ENCODE data around the gene PSEN1.
A peak's percentile ranks its signal among the peaks of the same experiment; 100 is the strongest.
"Not testable (repeated sequence)": the region's sequence is repeated elsewhere in the genome, so short reads cannot be mapped to it uniquely, and the experiment has no call there.

The PSEN1 gene

DNA sequence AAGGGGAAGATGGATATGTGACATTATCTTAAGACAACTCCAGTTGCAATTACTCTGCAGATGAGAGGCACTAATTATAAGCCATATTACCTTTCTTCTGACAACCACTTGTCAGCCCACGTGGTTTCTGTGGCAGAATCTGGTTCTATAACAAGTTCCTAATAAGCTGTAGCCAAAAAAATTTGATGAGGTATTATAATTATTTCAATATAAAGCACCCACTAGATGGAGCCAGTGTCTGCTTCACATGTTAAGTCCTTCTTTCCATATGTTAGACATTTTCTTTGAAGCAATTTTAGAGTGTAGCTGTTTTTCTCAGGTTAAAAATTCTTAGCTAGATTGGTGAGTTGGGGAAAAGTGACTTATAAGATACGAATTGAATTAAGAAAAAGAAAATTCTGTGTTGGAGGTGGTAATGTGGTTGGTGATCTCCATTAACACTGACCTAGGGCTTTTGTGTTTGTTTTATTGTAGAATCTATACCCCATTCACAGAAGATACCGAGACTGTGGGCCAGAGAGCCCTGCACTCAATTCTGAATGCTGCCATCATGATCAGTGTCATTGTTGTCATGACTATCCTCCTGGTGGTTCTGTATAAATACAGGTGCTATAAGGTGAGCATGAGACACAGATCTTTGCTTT lies 36.9 kb downstream of the PSEN1 start:
- peak; percentile 26 for DNase-seq
- no peak overlapping the region for H3K27ac Mint-ChIP-seq
- no peaks in the 10 kb centered on the region for H3K27me3 Mint-ChIP-seq
- H3K4me1 Mint-ChIP-seq: no peaks in the 10 kb centered on the region
- no peak overlapping the region for H3K4me3 Mint-ChIP-seq
- H3K9me3 Mint-ChIP-seq: no peaks in the 10 kb centered on the region
- CTCF ChIA-PET: interaction anchor here (0.6 to 2.3 kb wide), 10 partner anchors 37 to 866 kb away, joined by 3 to 46 read pairs (median 3); partner anchors contain the start of genes NUMB and PSEN1
- H3K36me3 Mint-ChIP-seq: peaks cover 59% of the 10 kb centered on the region

DNA sequence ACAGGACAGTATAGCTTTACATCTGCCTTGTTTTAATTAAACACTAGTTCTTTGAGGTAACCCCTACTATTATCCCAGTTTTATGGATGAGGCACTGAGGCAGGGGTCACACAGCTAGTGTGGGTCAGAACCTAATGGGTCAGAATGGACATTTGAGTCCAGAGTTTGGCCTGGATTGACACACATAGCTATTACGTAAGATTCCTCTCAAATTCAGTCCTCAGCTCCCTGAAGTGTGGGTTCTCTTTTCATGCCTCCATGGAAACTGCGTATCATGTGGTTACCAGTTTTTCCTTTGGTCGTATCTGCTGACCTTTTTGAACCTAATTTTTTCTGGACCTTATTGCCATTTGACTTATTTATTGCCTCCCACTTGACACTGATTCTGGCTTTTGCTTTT lies 40.4 kb downstream of the PSEN1 start:
- H3K4me1 Mint-ChIP-seq: no peaks in the 10 kb centered on the region
- no peak overlapping the region for H3K4me3 Mint-ChIP-seq
- no peak overlapping the region for H3K27ac Mint-ChIP-seq
- peaks cover 44% of the 10 kb centered on the region for H3K36me3 Mint-ChIP-seq
- H3K9me3 Mint-ChIP-seq: no peaks in the 10 kb centered on the region
- DNase-seq: no peak
- no peaks in the 10 kb centered on the region for H3K27me3 Mint-ChIP-seq
- CTCF ChIA-PET: no interaction called here

DNA sequence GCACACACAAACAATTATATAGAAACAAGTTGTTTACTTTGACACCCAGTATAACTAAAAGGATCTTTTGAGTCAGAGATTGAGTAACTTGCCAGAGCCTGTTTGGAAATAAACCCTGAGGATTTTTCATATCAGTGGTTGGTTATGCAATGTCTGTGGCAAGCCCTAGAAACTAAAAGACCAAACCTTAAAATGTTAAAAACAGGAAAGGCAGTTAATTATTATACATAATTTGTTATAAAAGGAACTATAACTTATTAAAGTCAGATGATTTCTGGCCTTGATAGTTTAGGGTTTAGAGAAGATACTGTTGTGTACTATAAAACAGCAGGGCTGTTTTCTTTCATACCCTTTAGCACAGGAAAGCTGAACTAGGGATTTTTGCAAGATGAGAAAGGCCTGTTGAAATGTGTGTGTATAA lies 44.1 kb downstream of the PSEN1 start:
- Mint-ChIP-seq H3K27ac (no peak overlapping the region), H3K36me3 (peaks cover 28% of the 10 kb centered on the region)
- no peak for DNase-seq

DNA sequence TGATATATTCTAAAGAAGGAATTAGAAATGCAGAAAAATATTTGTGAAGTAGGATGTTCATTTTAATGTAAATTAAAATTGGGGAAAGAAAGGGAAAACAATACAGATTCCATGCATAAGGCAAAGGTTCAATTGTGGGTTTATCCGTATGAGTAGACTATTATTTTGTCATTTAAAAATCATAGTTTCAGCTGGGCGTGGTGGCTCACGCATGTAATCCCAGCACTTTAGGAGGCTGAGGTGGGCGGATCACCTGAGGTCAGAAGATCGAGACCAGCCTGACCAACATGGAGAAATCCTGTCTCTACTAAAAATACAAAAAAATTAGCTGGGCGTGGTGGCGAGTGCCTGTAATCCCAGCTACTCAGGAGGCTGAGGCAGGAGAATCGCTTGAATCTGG lies 44.7 kb downstream of the PSEN1 start:
- H3K27me3 Mint-ChIP-seq, H3K9me3 Mint-ChIP-seq, H3K27ac Mint-ChIP-seq, H3K4me1 Mint-ChIP-seq, DNase-seq, H3K4me3 Mint-ChIP-seq, CTCF ChIA-PET: not testable (repeated sequence)
- H3K36me3 Mint-ChIP-seq: peaks cover 28% of the 10 kb centered on the region

More for the DNA sequence above, 44.1 kb downstream of the PSEN1 start:
- CTCF ChIA-PET: no interaction called here
- H3K9me3 Mint-ChIP-seq: no peaks in the 10 kb centered on the region
- no peaks in the 10 kb centered on the region for H3K4me1 Mint-ChIP-seq
- H3K4me3 Mint-ChIP-seq: no peak overlapping the region
- no peaks in the 10 kb centered on the region for H3K27me3 Mint-ChIP-seq

DNA sequence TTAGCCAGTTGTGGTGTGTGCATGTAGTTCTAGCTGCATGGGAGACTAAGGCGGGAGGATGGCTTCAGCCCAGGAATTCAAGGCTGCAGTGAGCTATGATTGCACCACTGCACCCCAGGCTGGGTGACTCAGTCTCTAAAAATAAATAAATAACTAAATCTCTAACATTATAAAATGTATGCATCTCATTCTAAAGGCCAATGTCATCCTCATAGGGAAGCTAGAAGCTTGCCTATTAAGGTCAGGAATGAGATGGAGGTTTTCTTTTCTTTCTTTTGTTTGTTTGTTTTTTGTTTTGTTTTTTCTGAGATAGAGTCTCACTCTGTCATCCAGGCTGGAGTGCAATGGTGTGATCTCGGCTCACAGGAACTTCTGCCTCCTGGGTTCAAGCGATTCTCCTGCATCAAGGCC lies 52.2 kb downstream of the PSEN1 start:
- CTCF ChIA-PET: no interaction called here
- DNase-seq: no peak
- peaks cover 23% of the 10 kb centered on the region for H3K36me3 Mint-ChIP-seq
- no peaks in the 10 kb centered on the region for H3K9me3 Mint-ChIP-seq
- H3K4me1 Mint-ChIP-seq: no peaks in the 10 kb centered on the region
- no peak overlapping the region for H3K4me3 Mint-ChIP-seq
- H3K27me3 Mint-ChIP-seq: no peaks in the 10 kb centered on the region
- H3K27ac Mint-ChIP-seq: no peak overlapping the region

DNA sequence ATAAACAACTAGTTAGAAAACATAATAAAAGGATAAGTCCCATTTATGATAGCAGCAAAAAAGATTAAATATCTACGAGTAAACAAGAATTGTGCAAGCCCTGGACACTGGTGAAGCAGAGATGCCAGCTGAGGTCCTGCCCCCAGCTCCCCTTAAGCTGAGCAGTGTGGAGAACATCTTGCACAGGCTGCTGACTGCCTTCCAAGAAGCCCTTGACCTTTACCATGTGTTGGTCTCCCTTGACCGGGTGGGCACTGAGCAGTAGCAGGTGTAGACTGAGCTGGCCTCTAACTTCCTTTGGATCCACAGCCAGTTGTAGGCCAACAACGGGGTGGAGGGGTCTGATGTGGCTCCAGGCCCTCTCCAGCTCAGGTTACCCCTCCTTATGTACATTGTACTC lies 53.3 kb downstream of the PSEN1 start:
- Mint-ChIP-seq H3K4me3 (no peak overlapping the region), H3K9me3 (no peaks in the 10 kb centered on the region), H3K27me3 (no peaks in the 10 kb centered on the region), H3K36me3 (peaks cover 27% of the 10 kb centered on the region), H3K27ac (no peak overlapping the region), H3K4me1 (no peaks in the 10 kb centered on the region)
- DNase-seq: no peak
- CTCF ChIA-PET: no interaction called here

DNA sequence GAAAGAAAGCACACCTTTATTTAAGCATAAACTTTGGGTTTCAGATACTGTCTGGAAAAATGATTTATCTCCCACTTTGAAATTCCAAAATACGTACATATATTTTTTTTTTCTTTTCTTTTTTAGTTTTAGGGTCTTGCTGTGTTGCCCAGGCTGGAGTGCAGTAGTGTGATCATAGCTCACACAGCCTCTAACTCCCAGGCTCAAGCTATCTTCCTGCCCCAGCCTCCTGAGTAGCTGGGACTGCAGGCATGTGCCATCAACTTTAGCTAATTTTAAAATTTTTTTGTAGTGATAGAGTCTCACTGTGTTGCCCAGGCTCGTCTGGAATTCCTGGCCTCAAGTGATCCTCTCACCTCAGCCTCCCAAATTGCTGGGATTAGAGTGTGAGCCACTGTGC lies 55.1 kb downstream of the PSEN1 start:
- no peak for DNase-seq
- no peaks in the 10 kb centered on the region for H3K27me3 Mint-ChIP-seq
- no peak overlapping the region for H3K27ac Mint-ChIP-seq
- H3K36me3 Mint-ChIP-seq: peaks cover 40% of the 10 kb centered on the region
- H3K4me1 Mint-ChIP-seq: no peaks in the 10 kb centered on the region
- H3K9me3 Mint-ChIP-seq: no peaks in the 10 kb centered on the region
- CTCF ChIA-PET: no interaction called here
- H3K4me3 Mint-ChIP-seq: no peak overlapping the region

DNA sequence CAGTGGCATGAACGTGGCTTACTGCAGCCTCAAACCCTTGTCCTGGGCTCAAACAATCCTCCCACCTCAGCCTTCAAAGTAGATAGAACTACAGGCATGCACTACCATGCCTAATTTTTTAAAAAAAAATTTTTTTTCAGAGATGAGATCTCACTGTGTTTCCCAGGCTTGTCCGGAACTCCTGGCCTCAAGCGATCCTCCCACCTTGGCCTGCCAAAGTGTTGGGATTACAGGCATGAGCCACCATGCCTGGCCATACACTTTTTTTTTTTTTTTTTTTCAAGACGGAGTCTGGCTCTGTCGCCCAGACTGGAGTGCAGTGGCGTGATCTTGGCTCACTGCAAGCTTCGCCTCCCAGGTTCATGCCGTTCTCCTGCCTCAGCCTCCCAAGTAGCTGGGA lies 58.0 kb downstream of the PSEN1 start:
- CTCF ChIA-PET, H3K27ac Mint-ChIP-seq, DNase-seq, H3K27me3 Mint-ChIP-seq, H3K9me3 Mint-ChIP-seq, H3K4me3 Mint-ChIP-seq, H3K4me1 Mint-ChIP-seq: not testable (repeated sequence)
- peaks cover 42% of the 10 kb centered on the region for H3K36me3 Mint-ChIP-seq

DNA sequence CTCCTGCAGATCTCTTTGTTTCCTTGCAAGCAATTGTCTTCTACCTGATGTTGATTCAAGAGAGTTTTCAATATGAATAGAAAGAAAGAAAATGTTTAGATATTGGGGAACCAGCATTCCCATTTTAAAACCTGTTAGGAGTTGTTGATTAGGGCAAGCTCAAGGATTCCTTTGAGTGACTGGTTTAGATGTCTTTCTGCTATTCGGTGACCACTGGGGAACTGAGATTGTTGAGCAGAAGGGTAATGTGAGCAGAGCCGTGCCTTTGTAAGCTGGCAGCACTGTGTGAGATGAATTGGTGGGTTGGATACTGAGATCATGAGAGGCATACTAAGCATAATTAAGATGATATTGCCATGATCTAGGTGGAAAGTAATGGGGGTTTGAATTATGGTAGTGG lies 61.9 kb downstream of the PSEN1 start:
- Mint-ChIP-seq H3K27ac (no peak overlapping the region), H3K4me1 (no peaks in the 10 kb centered on the region), H3K36me3 (peaks cover 53% of the 10 kb centered on the region), H3K27me3 (no peaks in the 10 kb centered on the region), H3K4me3 (no peak overlapping the region), H3K9me3 (no peaks in the 10 kb centered on the region)
- CTCF ChIA-PET: no interaction called here
- no peak for DNase-seq

DNA sequence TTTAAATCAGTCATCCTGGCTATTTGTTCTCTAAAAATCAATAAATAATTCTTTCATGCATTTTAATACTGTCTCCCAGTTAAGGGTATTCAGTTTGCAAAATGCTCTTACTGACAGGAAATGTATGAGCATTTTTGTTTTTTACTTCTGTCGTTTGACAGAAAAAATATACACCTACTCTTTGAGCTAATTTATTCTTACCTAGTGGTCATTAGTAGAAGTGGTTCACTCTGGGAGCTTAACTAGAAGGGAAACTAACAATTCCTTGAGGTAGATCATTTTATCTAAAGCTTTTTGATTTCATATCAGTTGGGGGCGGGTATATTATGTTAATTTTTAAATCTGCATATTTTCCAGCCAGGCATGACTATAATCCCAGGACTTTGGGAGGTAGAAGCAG lies 67.2 kb downstream of the PSEN1 start:
- no peak for DNase-seq
- Mint-ChIP-seq H3K4me1 (no peaks in the 10 kb centered on the region), H3K9me3 (peaks cover 5% of the 10 kb centered on the region), H3K4me3 (no peak overlapping the region), H3K27ac (no peak overlapping the region), H3K36me3 (peaks cover 64% of the 10 kb centered on the region), H3K27me3 (no peaks in the 10 kb centered on the region)
- CTCF ChIA-PET: no interaction called here

DNA sequence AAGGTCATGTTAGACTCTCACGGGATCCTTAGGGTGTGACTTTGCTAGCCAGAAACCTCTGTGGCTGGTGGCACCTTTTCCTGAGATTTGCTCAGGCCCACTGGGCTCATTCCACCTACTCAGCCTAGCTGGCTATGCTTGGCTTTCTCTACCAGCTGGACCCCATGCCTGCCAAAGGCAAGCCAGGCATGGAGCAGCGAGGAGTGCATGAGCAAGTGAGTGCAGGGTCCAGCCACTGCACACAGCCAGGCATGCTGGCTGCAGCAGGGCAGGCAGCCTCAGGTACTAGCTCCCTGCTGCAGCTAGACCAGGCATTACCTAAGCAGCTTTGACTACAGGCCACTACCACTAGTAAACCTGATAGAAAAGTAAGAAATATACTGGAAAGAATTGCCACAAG lies 71.3 kb downstream of the PSEN1 start:
- no peak for DNase-seq
- H3K27ac Mint-ChIP-seq: no peak overlapping the region
- H3K4me1 Mint-ChIP-seq: no peaks in the 10 kb centered on the region
- CTCF ChIA-PET: no interaction called here
- peaks cover 62% of the 10 kb centered on the region for H3K36me3 Mint-ChIP-seq
- no peaks in the 10 kb centered on the region for H3K27me3 Mint-ChIP-seq
- H3K4me3 Mint-ChIP-seq: no peak overlapping the region
- H3K9me3 Mint-ChIP-seq: peaks cover 5% of the 10 kb centered on the region

DNA sequence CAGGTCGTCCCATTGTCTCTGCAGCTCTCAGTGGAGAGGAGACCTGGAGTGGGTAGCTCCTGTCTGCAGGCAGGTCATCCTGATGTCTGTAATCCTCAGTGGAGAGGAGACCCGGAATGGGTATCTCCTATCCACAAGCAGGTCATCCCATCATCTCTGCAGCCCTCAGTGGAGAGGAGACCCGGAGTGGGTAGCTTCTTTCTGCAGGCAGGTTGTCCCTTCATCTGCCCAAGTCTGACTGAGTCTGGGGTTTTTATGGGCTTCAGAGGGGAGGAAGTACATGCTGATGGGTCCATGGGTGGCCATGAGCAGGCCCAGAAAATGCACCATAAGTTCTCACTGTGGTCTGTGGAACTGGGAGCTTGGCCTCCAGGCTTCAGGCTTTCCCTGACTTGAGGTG lies 72.1 kb downstream of the PSEN1 start:
- Mint-ChIP-seq H3K36me3 (peaks cover 64% of the 10 kb centered on the region), H3K27ac (no peak overlapping the region), H3K27me3 (no peaks in the 10 kb centered on the region), H3K4me3 (no peak overlapping the region), H3K9me3 (peaks cover 5% of the 10 kb centered on the region), H3K4me1 (no peaks in the 10 kb centered on the region)
- CTCF ChIA-PET: no interaction called here
- DNase-seq: no peak

DNA sequence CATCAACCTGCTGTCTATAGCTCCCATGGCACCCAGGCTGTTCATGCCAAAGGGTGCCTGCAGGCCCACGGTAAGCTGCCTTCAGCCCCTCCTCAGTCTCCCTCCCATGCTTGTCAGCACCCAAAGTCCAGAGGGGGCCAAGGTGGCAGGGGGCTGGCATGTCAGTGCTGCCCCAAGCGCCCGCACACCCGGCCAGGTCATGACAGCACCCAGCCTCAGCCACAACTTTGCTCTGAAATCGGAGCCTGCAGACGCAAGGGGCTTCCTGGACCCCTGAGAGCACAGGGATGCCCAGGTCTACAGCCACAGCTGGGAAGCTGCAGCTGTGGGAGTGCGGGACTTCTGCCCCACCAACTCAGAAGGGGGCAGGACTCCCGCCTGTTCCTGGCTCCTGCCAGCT lies 72.5 kb downstream of the PSEN1 start:
- no peak overlapping the region for H3K27ac Mint-ChIP-seq
- H3K36me3 Mint-ChIP-seq: peaks cover 65% of the 10 kb centered on the region
- no peak overlapping the region for H3K4me3 Mint-ChIP-seq
- CTCF ChIA-PET: no interaction called here
- no peaks in the 10 kb centered on the region for H3K27me3 Mint-ChIP-seq
- DNase-seq: no peak
- no peaks in the 10 kb centered on the region for H3K4me1 Mint-ChIP-seq
- peaks cover 5% of the 10 kb centered on the region for H3K9me3 Mint-ChIP-seq

DNA sequence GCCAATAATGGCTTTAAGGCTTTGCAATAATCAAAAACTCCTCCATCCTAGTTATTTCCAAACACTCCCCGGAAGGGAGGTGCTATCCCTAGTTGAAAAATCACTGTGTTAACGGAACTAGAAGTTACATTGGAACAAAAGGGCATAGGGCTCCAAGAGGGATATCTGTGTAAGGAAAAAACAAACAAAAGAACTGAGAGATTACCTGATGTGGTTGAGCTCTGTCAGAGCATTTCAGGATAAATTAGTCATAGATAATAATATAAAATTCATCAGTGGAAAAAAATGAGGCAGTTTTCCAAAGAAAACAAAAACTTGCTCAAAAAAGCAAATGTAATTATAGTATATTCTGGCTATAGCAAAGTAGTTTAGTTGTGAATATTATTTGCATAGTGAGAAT lies 73.6 kb downstream of the PSEN1 start:
- no peak overlapping the region for H3K27ac Mint-ChIP-seq
- no peaks in the 10 kb centered on the region for H3K27me3 Mint-ChIP-seq
- H3K4me1 Mint-ChIP-seq: no peaks in the 10 kb centered on the region
- DNase-seq: no peak
- H3K4me3 Mint-ChIP-seq: no peak overlapping the region
- CTCF ChIA-PET: no interaction called here
- H3K36me3 Mint-ChIP-seq: peaks cover 64% of the 10 kb centered on the region
- H3K9me3 Mint-ChIP-seq: peaks cover 5% of the 10 kb centered on the region

DNA sequence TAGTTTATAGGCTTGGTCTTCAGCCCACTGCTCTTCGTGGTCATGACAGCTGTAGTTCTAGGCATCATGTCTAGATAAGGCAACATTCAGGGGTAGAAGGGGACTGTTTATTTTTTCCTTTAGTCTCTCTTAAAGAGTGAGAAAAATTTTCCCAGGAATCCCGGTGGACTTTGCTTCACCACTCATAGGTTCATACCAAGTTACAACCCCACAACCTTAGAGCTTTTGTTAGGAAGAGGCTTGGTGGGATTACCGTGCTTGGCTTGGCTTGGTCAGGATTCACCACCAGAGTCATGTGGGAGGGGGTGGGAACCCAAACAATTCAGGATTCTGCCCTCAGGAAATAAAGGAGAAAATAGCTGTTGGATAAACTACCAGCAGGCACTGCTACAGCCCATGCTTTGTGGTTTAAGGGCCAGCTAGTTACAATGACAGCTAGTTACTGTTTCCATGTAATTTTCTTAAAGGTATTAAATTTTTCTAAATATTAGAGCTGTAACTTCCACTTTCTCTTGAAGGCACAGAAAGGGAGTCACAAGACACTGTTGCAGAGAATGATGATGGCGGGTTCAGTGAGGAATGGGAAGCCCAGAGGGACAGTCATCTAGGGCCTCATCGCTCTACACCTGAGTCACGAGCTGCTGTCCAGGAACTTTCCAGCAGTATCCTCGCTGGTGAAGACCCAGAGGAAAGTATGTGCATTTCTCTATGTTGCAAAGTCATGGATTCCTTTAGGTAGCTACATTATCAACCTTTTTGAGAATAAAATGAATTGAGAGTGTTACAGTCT lies 75.1 kb downstream of the PSEN1 start:
- Mint-ChIP-seq H3K27me3 (no peaks in the 10 kb centered on the region), H3K4me3 (no peak overlapping the region), H3K27ac (no peak overlapping the region), H3K36me3 (peaks cover 56% of the 10 kb centered on the region), H3K4me1 (no peaks in the 10 kb centered on the region), H3K9me3 (peaks cover 5% of the 10 kb centered on the region)
- no peak for DNase-seq
- CTCF ChIA-PET: no interaction called here
